Endothelial cell (in vitro differentiated cells): ENCODE results near the gene CD28. TPM values are rescaled to one million over a fixed set of nuclear protein-coding genes. Genes with fewer than 3 reads are reported as not detected.

Experiments
- DNase-seq: peaks from one replicate; pipeline ENCODE4 v3.0.0; 2021; ENCODE audit warnings: low spot score
- H3K27ac Mint-ChIP-seq: one replicate; pipeline ENCODE4 v1.8.0; 2021; ENCODE audit warnings: mixed read lengths, inconsistent platforms; ENCODE audit not compliant: unreplicated experiment
- H3K27me3 Mint-ChIP-seq: one replicate; pipeline ENCODE4 v1.8.0; 2021; ENCODE audit warnings: mild to moderate bottlenecking, moderate library complexity, mixed read lengths, inconsistent platforms; ENCODE audit not compliant: unreplicated experiment
- H3K36me3 Mint-ChIP-seq: one replicate; pipeline ENCODE4 v1.8.0; 2021; ENCODE audit warnings: mild to moderate bottlenecking, low read depth, mixed read lengths, inconsistent platforms; ENCODE audit not compliant: unreplicated experiment
- H3K4me1 Mint-ChIP-seq: one replicate; pipeline ENCODE4 v1.8.0; 2021; ENCODE audit warnings: mild to moderate bottlenecking, mixed read lengths, inconsistent platforms; ENCODE audit not compliant: unreplicated experiment
- H3K4me3 Mint-ChIP-seq: one replicate; pipeline ENCODE4 v1.8.0; 2021; ENCODE audit warnings: mild to moderate bottlenecking, mixed read lengths, inconsistent platforms; ENCODE audit not compliant: unreplicated experiment
- H3K9me3 Mint-ChIP-seq: one replicate; pipeline ENCODE4 v1.8.0; 2021; ENCODE audit warnings: mixed read lengths, inconsistent platforms; ENCODE audit not compliant: unreplicated experiment
- CTCF ChIP-seq: fragments of 200-600 bp; sonication (generic); IDR thresholded peaks from one replicate; pipeline ENCODE4 v1.5.0; 2021; ENCODE audit warnings: antibody characterized with exemption; ENCODE audit not compliant: unreplicated experiment
- total RNA-seq: library from RNA; stranded (reverse); fragmentation: NEBNext Ultra II Directional; extraction: Animal tissue kit (Norgen Biotek cat#: 25700); gene quantifications from one replicate; pipeline ENCODE4 v1.2.1, GENCODE V29; 2021; ENCODE audit not compliant: unreplicated experiment

Gene CD28
- total RNA-seq, 1 donor from 2014 or later: not detected

- Mint-ChIP-seq H3K4me1 (peaks cover 11% of the 10 kb centered on the region), H3K9me3 (no peaks in the 10 kb centered on the region), H3K36me3 (no peaks in the 10 kb centered on the region), H3K27ac (no peak overlapping the region), H3K4me3 (no peak overlapping the region), H3K27me3 (no peaks in the 10 kb centered on the region)
- TF ChIP-seq CTCF: no peak
- DNase-seq: no peak
Measured at GRCh38 chr2:203662951-203663350, 43.5 kb upstream of the CD28 start.

GRCh38 chr2:203664029-203664755, 42.2 kb upstream of the CD28 start:
- Mint-ChIP-seq H3K4me1 (peaks cover 11% of the 10 kb centered on the region), H3K4me3 (no peak overlapping the region), H3K27ac (no peak overlapping the region), H3K9me3 (no peaks in the 10 kb centered on the region), H3K27me3 (no peaks in the 10 kb centered on the region), H3K36me3 (no peaks in the 10 kb centered on the region)
- DNase-seq: no peak
- TF ChIP-seq CTCF: no peak

GRCh38 chr2:203667838-203668237, 38.6 kb upstream of the CD28 start:
- H3K27me3 Mint-ChIP-seq: no peaks in the 10 kb centered on the region
- no peak overlapping the region for H3K4me3 Mint-ChIP-seq
- no peaks in the 10 kb centered on the region for H3K9me3 Mint-ChIP-seq
- no peak for DNase-seq
- peaks cover 2% of the 10 kb centered on the region for H3K4me1 Mint-ChIP-seq
- H3K36me3 Mint-ChIP-seq: no peaks in the 10 kb centered on the region
- H3K27ac Mint-ChIP-seq: no peak overlapping the region
- no peak for TF ChIP-seq CTCF

- no peaks in the 10 kb centered on the region for H3K4me1 Mint-ChIP-seq
- H3K4me3 Mint-ChIP-seq: no peak overlapping the region
- no peak overlapping the region for H3K27ac Mint-ChIP-seq
- no peaks in the 10 kb centered on the region for H3K27me3 Mint-ChIP-seq
- TF ChIP-seq CTCF: no peak
- H3K36me3 Mint-ChIP-seq: no peaks in the 10 kb centered on the region
- H3K9me3 Mint-ChIP-seq: no peaks in the 10 kb centered on the region
- DNase-seq: no peak
Measured at GRCh38 chr2:203669820-203670219, 36.6 kb upstream of the CD28 start.

- Mint-ChIP-seq H3K36me3 (no peaks in the 10 kb centered on the region), H3K9me3 (no peaks in the 10 kb centered on the region), H3K27ac (no peak overlapping the region), H3K4me3 (no peak overlapping the region), H3K4me1 (peaks cover 2% of the 10 kb centered on the region), H3K27me3 (no peaks in the 10 kb centered on the region)
- no peak for TF ChIP-seq CTCF
- DNase-seq: no peak
Measured at GRCh38 chr2:203670939-203671338, 35.5 kb upstream of the CD28 start.
